ENCODE measurements around the gene ARID1A. TPM values are rescaled to one million over a fixed set of nuclear protein-coding genes. Genes with fewer than 3 reads are reported as not detected.

Gene ARID1A
- total and polyA plus RNA-seq, 2 donors (not counting 1 experiment from before 2014, with no cell fraction given): 12.9 to 16.0 TPM

- Histone ChIP-seq H4K20me1 (ENCODE audit: control insufficient read depth, extremely low read depth, insufficient read depth, low read length) (no peaks in the 10 kb centered on the region), H3K9ac (ENCODE audit: insufficient read depth, low read length) (no peak overlapping the region), H3K79me2 (ENCODE audit: control insufficient read depth, insufficient read depth, low read length) (no peaks in the 10 kb centered on the region), H3K9me3 (ENCODE audit: control insufficient read depth, insufficient read depth, low read depth, low read length) (no peaks in the 10 kb centered on the region), H3K4me1 (ENCODE audit: control insufficient read depth, extremely low read depth, insufficient read depth, low read length) (peaks cover 10% of the 10 kb centered on the region), H3K4me3 (replicated peaks in 1 of 4; ENCODE audit: control extremely low read depth in 1 of 4, insufficient read depth in 1 of 4, low read depth in 3 of 4, low read length in 4 of 4) (no peak overlapping the region), H3K4me2 (ENCODE audit: extremely low read depth, insufficient read depth, low read length) (no peak overlapping the region), H3K36me3 (ENCODE audit: control insufficient read depth, insufficient read depth, low read length) (no peaks in the 10 kb centered on the region), H3K27me3 (ENCODE audit: control insufficient read depth, insufficient read depth, low read length) (no peaks in the 10 kb centered on the region), H2AFZ (ENCODE audit: low read length) (no peak overlapping the region), H3K27ac (ENCODE audit: insufficient read depth, low read length) (no peak overlapping the region)
- TF ChIP-seq EZH2 (IDR thresholded peaks at IDR 0.05; ENCODE audit: low read length, missing control alignments): no peak
- TF ChIP-seq CTCF (conservative IDR thresholded peaks at IDR 0.05 in 1 of 2, IDR thresholded peaks at IDR 0.05 in 1 of 2; ENCODE audit: low read depth in 1 of 2, low read length in 2 of 2): no peak
- no peak for DNase-seq (ENCODE audit: low read depth in 2 of 2)
These were observed 6.3 kb upstream of the ARID1A start for GRCh38 chr1:26689504-26689903.

GRCh38 chr1:26690157-26690556 lies 5.7 kb upstream of the ARID1A start:
- no peak for DNase-seq (ENCODE audit: low read depth in 2 of 2)
- no peak overlapping the region for H3K4me3 ChIP-seq (replicated peaks in 1 of 4; ENCODE audit: control extremely low read depth in 1 of 4, insufficient read depth in 1 of 4, low read depth in 3 of 4, low read length in 4 of 4)
- H3K27me3 ChIP-seq (ENCODE audit: control insufficient read depth, insufficient read depth, low read length): no peaks in the 10 kb centered on the region
- TF ChIP-seq EZH2 (IDR thresholded peaks at IDR 0.05; ENCODE audit: low read length, missing control alignments) (no peak), CTCF (conservative IDR thresholded peaks at IDR 0.05 in 1 of 2, IDR thresholded peaks at IDR 0.05 in 1 of 2; ENCODE audit: low read depth in 1 of 2, low read length in 2 of 2) (no peak)
- H3K9ac ChIP-seq (ENCODE audit: insufficient read depth, low read length): no peak overlapping the region
- H3K9me3 ChIP-seq (ENCODE audit: control insufficient read depth, insufficient read depth, low read depth, low read length): no peaks in the 10 kb centered on the region
- H3K36me3 ChIP-seq (ENCODE audit: control insufficient read depth, insufficient read depth, low read length): no peaks in the 10 kb centered on the region
- H2AFZ ChIP-seq (ENCODE audit: low read length): no peak overlapping the region
- H3K79me2 ChIP-seq (ENCODE audit: control insufficient read depth, insufficient read depth, low read length): peaks cover 3% of the 10 kb centered on the region
- no peak overlapping the region for H3K27ac ChIP-seq (ENCODE audit: insufficient read depth, low read length)
- H3K4me1 ChIP-seq (ENCODE audit: control insufficient read depth, extremely low read depth, insufficient read depth, low read length): peaks cover 16% of the 10 kb centered on the region
- H3K4me2 ChIP-seq (ENCODE audit: extremely low read depth, insufficient read depth, low read length): no peak overlapping the region
- H4K20me1 ChIP-seq (ENCODE audit: control insufficient read depth, extremely low read depth, insufficient read depth, low read length): no peaks in the 10 kb centered on the region

- no peak overlapping the region for H3K9ac ChIP-seq (ENCODE audit: insufficient read depth, low read length)
- peak in 1 of 2 donors; percentile 38 for DNase-seq (ENCODE audit: low read depth in 2 of 2)
- no peaks in the 10 kb centered on the region for H3K36me3 ChIP-seq (ENCODE audit: control insufficient read depth, insufficient read depth, low read length)
- no peak overlapping the region for H2AFZ ChIP-seq (ENCODE audit: low read length)
- H3K27ac ChIP-seq (ENCODE audit: insufficient read depth, low read length): no peak overlapping the region
- TF ChIP-seq CTCF (conservative IDR thresholded peaks at IDR 0.05 in 1 of 2, IDR thresholded peaks at IDR 0.05 in 1 of 2; ENCODE audit: low read depth in 1 of 2, low read length in 2 of 2) (no peak), EZH2 (IDR thresholded peaks at IDR 0.05; ENCODE audit: low read length, missing control alignments) (no peak)
- H3K4me3 ChIP-seq (replicated peaks in 1 of 4; ENCODE audit: control extremely low read depth in 1 of 4, insufficient read depth in 1 of 4, low read depth in 3 of 4, low read length in 4 of 4): no peak overlapping the region
- H4K20me1 ChIP-seq (ENCODE audit: control insufficient read depth, extremely low read depth, insufficient read depth, low read length): no peaks in the 10 kb centered on the region
- H3K9me3 ChIP-seq (ENCODE audit: control insufficient read depth, insufficient read depth, low read depth, low read length): no peaks in the 10 kb centered on the region
- peaks cover 17% of the 10 kb centered on the region for H3K4me1 ChIP-seq (ENCODE audit: control insufficient read depth, extremely low read depth, insufficient read depth, low read length)
- no peak overlapping the region for H3K4me2 ChIP-seq (ENCODE audit: extremely low read depth, insufficient read depth, low read length)
- H3K79me2 ChIP-seq (ENCODE audit: control insufficient read depth, insufficient read depth, low read length): peaks cover 4% of the 10 kb centered on the region
- H3K27me3 ChIP-seq (ENCODE audit: control insufficient read depth, insufficient read depth, low read length): no peaks in the 10 kb centered on the region
These were observed 5.2 kb upstream of the ARID1A start for GRCh38 chr1:26690576-26691031.
